ENCODE measurements around the gene SLC2A13. TPM values are rescaled to one million over a fixed set of nuclear protein-coding genes. Genes with fewer than 3 reads are reported as not detected.

The SLC2A13 gene
- total and polyA plus RNA-seq, 10 donors: 1.1 to 17.1 (median 7.6) TPM

- intact Hi-C loops (cut with DNase I; ENCODE audit: low total_unique reads): loop anchor here (5.0 kb wide), 1 partner anchor 95 kb away; no protein-coding TSS in a partner anchor
- Histone ChIP-seq H3K27me3 (replicated peaks in 1 of 7) (peaks cover 0 to 5% (median 0%) of the 10 kb centered on the region in 7 donors), H3K36me3 (no peaks in the 10 kb centered on the region), H3K4me3 (peak overlapping the region; percentile 23 to 97 (median 62)), H3K27ac (peak overlapping the region in 7 of 8 donors; percentile 48 to 91 (median 88)), H3K9me3 (no peaks in the 10 kb centered on the region), H3K4me1 (peaks cover 14 to 48% (median 37%) of the 10 kb centered on the region in 6 donors)
- TF ChIP-seq CTCF (IDR thresholded peaks at IDR 0.05 in 8 of 11, conservative IDR thresholded peaks at IDR 0.05 in 3 of 11) (peak; percentile 67 to 96 (median 90)), POLR2AphosphoS5 (IDR thresholded peaks at IDR 0.05) (peak in 1 of 3 donors; percentile 45), POLR2A (IDR thresholded peaks at IDR 0.05) (no peak)
- 22 to 25% (median 24%) methylated on average over 19 of the region's 19 CpGs for WGBS, 5 donors
- peak; percentile 96 for DNase-seq
Measured at GRCh38 chr12:40107098-40107802, 1.4 kb upstream of the SLC2A13 start.

GRCh38 chr12:40106655-40107054, 774 bp upstream of the SLC2A13 start:
- no peak for DNase-seq
- 80 to 93% (median 84%) methylated on average over 6 of the region's 6 CpGs for WGBS, 5 donors
- TF ChIP-seq POLR2AphosphoS5 (IDR thresholded peaks at IDR 0.05): no peak
- TF ChIP-seq POLR2A (IDR thresholded peaks at IDR 0.05): no peak
- no peak for TF ChIP-seq CTCF (IDR thresholded peaks at IDR 0.05 in 8 of 11, conservative IDR thresholded peaks at IDR 0.05 in 3 of 11)
- H3K9me3 ChIP-seq: no peaks in the 10 kb centered on the region
- intact Hi-C loops (cut with DNase I; ENCODE audit: low total_unique reads): loop anchor here (5.0 kb wide), 1 partner anchor 94 kb away; no protein-coding TSS in a partner anchor
- H3K4me3 ChIP-seq: peak overlapping the region in 6 of 8 donors; percentile 41 to 97 (median 90)
- H3K36me3 ChIP-seq: no peaks in the 10 kb centered on the region
- peak overlapping the region in 7 of 8 donors; percentile 48 to 91 (median 88) for H3K27ac ChIP-seq
- peaks cover 14 to 48% (median 37%) of the 10 kb centered on the region in 6 donors for H3K4me1 ChIP-seq
- H3K27me3 ChIP-seq (replicated peaks in 1 of 7): peaks cover 0 to 5% (median 0%) of the 10 kb centered on the region in 7 donors

- Histone ChIP-seq H3K4me1 (peaks cover 14 to 51% (median 37%) of the 10 kb centered on the region in 6 donors), H3K27me3 (replicated peaks in 1 of 7) (peaks cover 0 to 5% (median 0%) of the 10 kb centered on the region in 7 donors), H3K9me3 (no peaks in the 10 kb centered on the region), H3K4me3 (peak overlapping the region; percentile 82 to 97 (median 92)), H3K36me3 (no peaks in the 10 kb centered on the region), H3K27ac (peak overlapping the region; percentile 69 to 91 (median 86))
- TF ChIP-seq POLR2AphosphoS5 (IDR thresholded peaks at IDR 0.05) (no peak), POLR2A (IDR thresholded peaks at IDR 0.05) (no peak), CTCF (IDR thresholded peaks at IDR 0.05 in 8 of 11, conservative IDR thresholded peaks at IDR 0.05 in 3 of 11) (no peak)
- DNase-seq: no peak
- 21 to 30% (median 25%) methylated on average over 8 to 9 of the region's 9 CpGs for WGBS, 5 donors
- intact Hi-C loops (cut with DNase I; ENCODE audit: low total_unique reads): loop anchor here (5.0 kb wide), 1 partner anchor 94 kb away; no protein-coding TSS in a partner anchor
Measured at GRCh38 chr12:40106202-40106533, 287 bp upstream of the SLC2A13 start.

GRCh38 chr12:40105265-40105514, 691 bp downstream of the SLC2A13 start:
- H3K36me3 ChIP-seq: no peaks in the 10 kb centered on the region
- WGBS, 5 donors: 0% methylated on average over 26 of the region's 26 CpGs; no CpG with 5 or more reads in 1 of the 5 donors
- H3K4me3 ChIP-seq: peak overlapping the region; percentile 82 to 97 (median 92)
- DNase-seq: peak; percentile 93
- peaks cover 0 to 5% (median 0%) of the 10 kb centered on the region in 7 donors for H3K27me3 ChIP-seq (replicated peaks in 1 of 7)
- TF ChIP-seq POLR2A (IDR thresholded peaks at IDR 0.05) (no peak), CTCF (IDR thresholded peaks at IDR 0.05 in 8 of 11, conservative IDR thresholded peaks at IDR 0.05 in 3 of 11) (peak in 1 of 11 experiments; percentile 5), POLR2AphosphoS5 (IDR thresholded peaks at IDR 0.05) (no peak)
- H3K4me1 ChIP-seq: peaks cover 14 to 51% (median 37%) of the 10 kb centered on the region in 6 donors
- H3K9me3 ChIP-seq: no peaks in the 10 kb centered on the region
- intact Hi-C loops (cut with DNase I; ENCODE audit: low total_unique reads): loop anchor here (5.0 kb wide), 1 partner anchor 93 kb away; no protein-coding TSS in a partner anchor
- peak overlapping the region; percentile 69 to 91 (median 86) for H3K27ac ChIP-seq
